22Rv1 (cell line): ENCODE results near the gene PRDM11.

Experiments used
- CTCF ChIP-seq: fragments of 450-650 bp; IDR thresholded peaks from 2 replicates; pipeline ENCODE4 v1.5.1; 2017; ENCODE audit warnings: mild to moderate bottlenecking
- ZFX ChIP-seq: fragments of 450-650 bp; IDR thresholded peaks from 2 replicates; pipeline ENCODE4 v1.6.1; 2017; ENCODE audit warnings: antibody characterized with exemption, borderline replicate concordance

GRCh38 chr11:45155058-45155551, 8.7 kb downstream of the PRDM11 start:
- no peak for TF ChIP-seq CTCF
- TF ChIP-seq ZFX, result no peak
